Measurements from ENCODE around the gene SIVA1.

Gene SIVA1

GRCh38 chr14:104787736-104788135, 34.8 kb downstream of the SIVA1 start:
- Histone ChIP-seq H3K36me3 (ENCODE audit: insufficient read depth, insufficient read length, low read length) (peaks cover 71% of the 10 kb centered on the region), H3K4me3 (ENCODE audit: insufficient read length, low read depth) (no peak overlapping the region), H3K4me1 (ENCODE audit: insufficient read depth, insufficient read length) (peaks cover 7% of the 10 kb centered on the region), H3K27me3 (ENCODE audit: insufficient read depth, insufficient read length) (no peaks in the 10 kb centered on the region), H3K9ac (ENCODE audit: insufficient read length, low read depth) (no peak overlapping the region), H3K9me3 (ENCODE audit: insufficient read depth, low read length) (no peaks in the 10 kb centered on the region)
- TF ChIP-seq ZNF274 (IDR thresholded peaks at IDR 0.05; ENCODE audit: low read depth, low read length), result no peak
- TF ChIP-seq SUZ12 (IDR thresholded peaks at IDR 0.05; ENCODE audit: extremely low read depth, insufficient read depth, insufficient read length), result no peak
- TF ChIP-seq YY1 (IDR thresholded peaks at IDR 0.05; ENCODE audit: insufficient read depth, insufficient read length), result no peak
- DNase-seq (ENCODE audit: low read depth, low spot score), result no peak

- H3K4me3 ChIP-seq (ENCODE audit: insufficient read length, low read depth), result no peak overlapping the region
- H3K9ac ChIP-seq (ENCODE audit: insufficient read length, low read depth), result no peak overlapping the region
- peaks cover 71% of the 10 kb centered on the region for H3K36me3 ChIP-seq (ENCODE audit: insufficient read depth, insufficient read length, low read length)
- H3K9me3 ChIP-seq (ENCODE audit: insufficient read depth, low read length), result no peaks in the 10 kb centered on the region
- no peak for DNase-seq (ENCODE audit: low read depth, low spot score)
- no peaks in the 10 kb centered on the region for H3K27me3 ChIP-seq (ENCODE audit: insufficient read depth, insufficient read length)
- TF ChIP-seq SUZ12 (IDR thresholded peaks at IDR 0.05; ENCODE audit: extremely low read depth, insufficient read depth, insufficient read length) (no peak), YY1 (IDR thresholded peaks at IDR 0.05; ENCODE audit: insufficient read depth, insufficient read length) (no peak), ZNF274 (IDR thresholded peaks at IDR 0.05; ENCODE audit: low read depth, low read length) (no peak)
- peaks cover 7% of the 10 kb centered on the region for H3K4me1 ChIP-seq (ENCODE audit: insufficient read depth, insufficient read length)
Observed at GRCh38 chr14:104788161-104788818, 35.3 kb downstream of the SIVA1 start.

GRCh38 chr14:104788873-104789663, 36.1 kb downstream of the SIVA1 start:
- Histone ChIP-seq H3K27me3 (ENCODE audit: insufficient read depth, insufficient read length) (no peaks in the 10 kb centered on the region), H3K4me1 (ENCODE audit: insufficient read depth, insufficient read length) (peaks cover 12% of the 10 kb centered on the region), H3K36me3 (ENCODE audit: insufficient read depth, insufficient read length, low read length) (peaks cover 69% of the 10 kb centered on the region), H3K9ac (ENCODE audit: insufficient read length, low read depth) (no peak overlapping the region), H3K4me3 (ENCODE audit: insufficient read length, low read depth) (no peak overlapping the region), H3K9me3 (ENCODE audit: insufficient read depth, low read length) (no peaks in the 10 kb centered on the region)
- no peak for DNase-seq (ENCODE audit: low read depth, low spot score)
- TF ChIP-seq SUZ12 (IDR thresholded peaks at IDR 0.05; ENCODE audit: extremely low read depth, insufficient read depth, insufficient read length) (no peak), ZNF274 (IDR thresholded peaks at IDR 0.05; ENCODE audit: low read depth, low read length) (no peak), YY1 (IDR thresholded peaks at IDR 0.05; ENCODE audit: insufficient read depth, insufficient read length) (no peak)

- H3K27me3 ChIP-seq (ENCODE audit: insufficient read depth, insufficient read length), result no peaks in the 10 kb centered on the region
- TF ChIP-seq YY1 (IDR thresholded peaks at IDR 0.05; ENCODE audit: insufficient read depth, insufficient read length), result no peak
- TF ChIP-seq ZNF274 (IDR thresholded peaks at IDR 0.05; ENCODE audit: low read depth, low read length), result no peak
- no peak for TF ChIP-seq SUZ12 (IDR thresholded peaks at IDR 0.05; ENCODE audit: extremely low read depth, insufficient read depth, insufficient read length)
- peaks cover 65% of the 10 kb centered on the region for H3K36me3 ChIP-seq (ENCODE audit: insufficient read depth, insufficient read length, low read length)
- H3K9me3 ChIP-seq (ENCODE audit: insufficient read depth, low read length), result no peaks in the 10 kb centered on the region
- no peak for DNase-seq (ENCODE audit: low read depth, low spot score)
- H3K9ac ChIP-seq (ENCODE audit: insufficient read length, low read depth), result no peak overlapping the region
- H3K4me3 ChIP-seq (ENCODE audit: insufficient read length, low read depth), result no peak overlapping the region
- peaks cover 14% of the 10 kb centered on the region for H3K4me1 ChIP-seq (ENCODE audit: insufficient read depth, insufficient read length)
Observed at GRCh38 chr14:104789752-104790743, 37.1 kb downstream of the SIVA1 start.

- DNase-seq (ENCODE audit: low read depth, low spot score), result no peak
- Histone ChIP-seq H3K4me3 (ENCODE audit: insufficient read length, low read depth) (no peak overlapping the region), H3K27me3 (ENCODE audit: insufficient read depth, insufficient read length) (peaks cover 2% of the 10 kb centered on the region), H3K36me3 (ENCODE audit: insufficient read depth, insufficient read length, low read length) (peaks cover 60% of the 10 kb centered on the region), H3K9ac (ENCODE audit: insufficient read length, low read depth) (peak overlapping the region; percentile 5), H3K9me3 (ENCODE audit: insufficient read depth, low read length) (no peaks in the 10 kb centered on the region), H3K4me1 (ENCODE audit: insufficient read depth, insufficient read length) (peaks cover 18% of the 10 kb centered on the region)
- no peak for TF ChIP-seq SUZ12 (IDR thresholded peaks at IDR 0.05; ENCODE audit: extremely low read depth, insufficient read depth, insufficient read length)
- no peak for TF ChIP-seq YY1 (IDR thresholded peaks at IDR 0.05; ENCODE audit: insufficient read depth, insufficient read length)
- TF ChIP-seq ZNF274 (IDR thresholded peaks at IDR 0.05; ENCODE audit: low read depth, low read length), result no peak
Observed at GRCh38 chr14:104791425-104791824, 38.5 kb downstream of the SIVA1 start.

GRCh38 chr14:104792101-104792884, 39.3 kb downstream of the SIVA1 start:
- peak overlapping the region; percentile 5 for H3K9ac ChIP-seq (ENCODE audit: insufficient read length, low read depth)
- DNase-seq (ENCODE audit: low read depth, low spot score), result no peak
- no peak overlapping the region for H3K4me3 ChIP-seq (ENCODE audit: insufficient read length, low read depth)
- peaks cover 26% of the 10 kb centered on the region for H3K4me1 ChIP-seq (ENCODE audit: insufficient read depth, insufficient read length)
- peaks cover 2% of the 10 kb centered on the region for H3K27me3 ChIP-seq (ENCODE audit: insufficient read depth, insufficient read length)
- peaks cover 55% of the 10 kb centered on the region for H3K36me3 ChIP-seq (ENCODE audit: insufficient read depth, insufficient read length, low read length)
- no peak for TF ChIP-seq YY1 (IDR thresholded peaks at IDR 0.05; ENCODE audit: insufficient read depth, insufficient read length)
- TF ChIP-seq ZNF274 (IDR thresholded peaks at IDR 0.05; ENCODE audit: low read depth, low read length), result no peak
- TF ChIP-seq SUZ12 (IDR thresholded peaks at IDR 0.05; ENCODE audit: extremely low read depth, insufficient read depth, insufficient read length), result no peak
- no peaks in the 10 kb centered on the region for H3K9me3 ChIP-seq (ENCODE audit: insufficient read depth, low read length)

Data from NT2/D1 (cell line).